ENCODE results near the gene CD302.
"Not testable (repeated sequence)": the region's sequence is repeated elsewhere in the genome, so short reads cannot be mapped to it uniquely, and the experiment has no call there.

Gene CD302

DNA sequence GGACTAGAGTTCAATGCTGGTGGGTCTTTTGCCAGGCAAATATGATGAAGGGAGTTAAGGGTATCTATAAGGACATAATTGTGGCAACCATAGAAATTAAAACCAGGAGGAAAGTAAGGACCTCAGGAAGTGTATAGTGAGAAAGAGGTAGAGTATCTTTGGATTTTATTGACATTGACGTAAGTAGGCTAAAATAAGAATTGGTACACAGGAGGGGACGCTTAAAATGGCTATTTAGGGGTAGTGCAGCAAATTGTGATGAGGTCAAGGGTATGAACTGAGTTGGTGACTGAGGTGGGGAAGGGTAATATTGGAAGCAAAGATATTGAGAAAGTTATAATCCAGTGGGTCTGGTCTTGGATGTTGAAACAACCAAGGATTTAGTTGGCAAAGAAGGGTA, 43.0 kb downstream of the CD302 start:
- no peak for TF ChIP-seq EZH2 (IDR thresholded peaks at IDR 0.05; ENCODE audit: borderline replicate concordance, low read depth, low read length, severe bottlenecking)
- TF ChIP-seq, protein P1, sequence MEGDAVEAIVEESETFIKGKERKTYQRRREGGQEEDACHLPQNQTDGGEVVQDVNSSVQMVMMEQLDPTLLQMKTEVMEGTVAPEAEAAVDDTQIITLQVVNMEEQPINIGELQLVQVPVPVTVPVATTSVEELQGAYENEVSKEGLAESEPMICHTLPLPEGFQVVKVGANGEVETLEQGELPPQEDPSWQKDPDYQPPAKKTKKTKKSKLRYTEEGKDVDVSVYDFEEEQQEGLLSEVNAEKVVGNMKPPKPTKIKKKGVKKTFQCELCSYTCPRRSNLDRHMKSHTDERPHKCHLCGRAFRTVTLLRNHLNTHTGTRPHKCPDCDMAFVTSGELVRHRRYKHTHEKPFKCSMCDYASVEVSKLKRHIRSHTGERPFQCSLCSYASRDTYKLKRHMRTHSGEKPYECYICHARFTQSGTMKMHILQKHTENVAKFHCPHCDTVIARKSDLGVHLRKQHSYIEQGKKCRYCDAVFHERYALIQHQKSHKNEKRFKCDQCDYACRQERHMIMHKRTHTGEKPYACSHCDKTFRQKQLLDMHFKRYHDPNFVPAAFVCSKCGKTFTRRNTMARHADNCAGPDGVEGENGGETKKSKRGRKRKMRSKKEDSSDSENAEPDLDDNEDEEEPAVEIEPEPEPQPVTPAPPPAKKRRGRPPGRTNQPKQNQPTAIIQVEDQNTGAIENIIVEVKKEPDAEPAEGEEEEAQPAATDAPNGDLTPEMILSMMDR (IDR thresholded peaks at IDR 0.05; ENCODE audit: borderline replicate concordance, extremely low read depth, low read length, poor library complexity, severe bottlenecking), result no peak
- no peak overlapping the region for H2AFZ ChIP-seq (ENCODE audit: low read depth, low read length)
- H4K20me1 ChIP-seq (ENCODE audit: insufficient read depth, low read length), result peaks cover 48% of the 10 kb centered on the region
- H3K4me1 ChIP-seq (ENCODE audit: insufficient read depth, low read length), result no peaks in the 10 kb centered on the region
- H3K4me2 ChIP-seq (ENCODE audit: insufficient read depth, low read length), result no peak overlapping the region
- peaks cover 95% of the 10 kb centered on the region for H3K36me3 ChIP-seq (ENCODE audit: insufficient read depth, low read length)
- H3K27me3 ChIP-seq (ENCODE audit: insufficient read depth, low read length, poor library complexity), result no peaks in the 10 kb centered on the region
- no peak for ATAC-seq (ENCODE audit: insufficient read depth, low read depth)
- H3K4me3 ChIP-seq (ENCODE audit: low read depth in 1 of 2, low read length in 2 of 2), result no peak overlapping the region
- DNase-seq, result no peak
- no peaks in the 10 kb centered on the region for H3K9me3 ChIP-seq (ENCODE audit: insufficient read depth, low read length, severe bottlenecking)
- no peak overlapping the region for H3K9ac ChIP-seq (ENCODE audit: low read depth, low read length)
- no peak overlapping the region for H3K27ac ChIP-seq (ENCODE audit: low read length)
- H3K79me2 ChIP-seq (ENCODE audit: insufficient read depth, low read length), result peaks cover 69% of the 10 kb centered on the region

DNA sequence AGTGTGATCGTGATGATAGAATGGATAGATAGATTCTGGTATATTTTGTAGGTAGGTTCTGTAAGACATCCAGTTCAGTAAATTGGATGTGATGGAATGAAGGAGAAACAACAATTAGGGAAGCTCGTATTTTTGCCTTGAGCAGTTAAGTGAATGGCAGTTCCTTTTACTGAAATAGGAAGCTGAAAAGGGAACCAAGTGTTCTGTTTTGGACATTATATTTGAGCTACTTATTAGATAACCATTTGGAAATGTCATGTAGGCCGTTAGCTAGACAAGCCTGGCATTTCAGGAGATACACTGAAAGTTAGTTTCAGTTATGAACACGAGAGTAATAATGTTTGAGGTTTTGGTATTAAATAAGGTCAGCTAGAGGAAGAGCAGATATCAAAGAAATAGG, 44.2 kb downstream of the CD302 start:
- Histone ChIP-seq H3K36me3 (ENCODE audit: insufficient read depth, low read length) (peaks cover 95% of the 10 kb centered on the region), H3K9me3 (ENCODE audit: insufficient read depth, low read length, severe bottlenecking) (no peaks in the 10 kb centered on the region), H4K20me1 (ENCODE audit: insufficient read depth, low read length) (peaks cover 48% of the 10 kb centered on the region), H2AFZ (ENCODE audit: low read depth, low read length) (no peak overlapping the region), H3K4me1 (ENCODE audit: insufficient read depth, low read length) (no peaks in the 10 kb centered on the region), H3K4me3 (ENCODE audit: low read depth in 1 of 2, low read length in 2 of 2) (no peak overlapping the region), H3K4me2 (ENCODE audit: insufficient read depth, low read length) (no peak overlapping the region), H3K9ac (ENCODE audit: low read depth, low read length) (no peak overlapping the region), H3K27ac (ENCODE audit: low read length) (no peak overlapping the region), H3K79me2 (ENCODE audit: insufficient read depth, low read length) (peaks cover 73% of the 10 kb centered on the region), H3K27me3 (ENCODE audit: insufficient read depth, low read length, poor library complexity) (no peaks in the 10 kb centered on the region)
- ATAC-seq (ENCODE audit: insufficient read depth, low read depth), result no peak
- TF ChIP-seq, protein P1 (IDR thresholded peaks at IDR 0.05; ENCODE audit: borderline replicate concordance, extremely low read depth, low read length, poor library complexity, severe bottlenecking), result no peak
- TF ChIP-seq EZH2 (IDR thresholded peaks at IDR 0.05; ENCODE audit: borderline replicate concordance, low read depth, low read length, severe bottlenecking), result no peak
- no peak for DNase-seq

DNA sequence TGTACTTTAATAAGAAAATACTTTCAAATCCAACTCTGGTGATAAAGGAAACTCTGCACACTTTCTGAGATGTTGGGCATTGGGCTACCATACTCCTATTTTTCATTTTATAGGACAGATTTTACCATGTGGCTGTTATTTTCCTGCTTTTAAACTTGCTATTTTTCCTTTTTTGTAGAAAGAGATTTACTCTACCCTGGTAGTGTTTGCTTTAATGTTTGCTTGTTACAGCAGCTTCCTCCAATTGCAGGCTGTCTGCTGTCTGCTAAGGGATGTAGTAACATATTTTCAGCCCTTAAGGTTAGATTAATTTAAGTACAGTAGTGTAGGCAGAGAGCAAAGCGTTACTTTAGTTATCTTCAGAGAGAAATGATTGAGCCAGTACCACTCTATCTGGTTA, 47.1 kb downstream of the CD302 start:
- Histone ChIP-seq H3K36me3 (ENCODE audit: insufficient read depth, low read length) (peaks cover 96% of the 10 kb centered on the region), H2AFZ (ENCODE audit: low read depth, low read length) (no peak overlapping the region), H3K9ac (ENCODE audit: low read depth, low read length) (no peak overlapping the region), H3K9me3 (ENCODE audit: insufficient read depth, low read length, severe bottlenecking) (no peaks in the 10 kb centered on the region), H3K27me3 (ENCODE audit: insufficient read depth, low read length, poor library complexity) (no peaks in the 10 kb centered on the region), H3K4me1 (ENCODE audit: insufficient read depth, low read length) (no peaks in the 10 kb centered on the region), H3K4me2 (ENCODE audit: insufficient read depth, low read length) (no peak overlapping the region), H4K20me1 (ENCODE audit: insufficient read depth, low read length) (peaks cover 36% of the 10 kb centered on the region), H3K4me3 (ENCODE audit: low read depth in 1 of 2, low read length in 2 of 2) (no peak overlapping the region), H3K27ac (ENCODE audit: low read length) (no peak overlapping the region), H3K79me2 (ENCODE audit: insufficient read depth, low read length) (peaks cover 88% of the 10 kb centered on the region)
- TF ChIP-seq, protein P1 (IDR thresholded peaks at IDR 0.05; ENCODE audit: borderline replicate concordance, extremely low read depth, low read length, poor library complexity, severe bottlenecking), result no peak
- no peak for TF ChIP-seq EZH2 (IDR thresholded peaks at IDR 0.05; ENCODE audit: borderline replicate concordance, low read depth, low read length, severe bottlenecking)
- DNase-seq (no peak), ATAC-seq (ENCODE audit: insufficient read depth, low read depth) (no peak)

DNA sequence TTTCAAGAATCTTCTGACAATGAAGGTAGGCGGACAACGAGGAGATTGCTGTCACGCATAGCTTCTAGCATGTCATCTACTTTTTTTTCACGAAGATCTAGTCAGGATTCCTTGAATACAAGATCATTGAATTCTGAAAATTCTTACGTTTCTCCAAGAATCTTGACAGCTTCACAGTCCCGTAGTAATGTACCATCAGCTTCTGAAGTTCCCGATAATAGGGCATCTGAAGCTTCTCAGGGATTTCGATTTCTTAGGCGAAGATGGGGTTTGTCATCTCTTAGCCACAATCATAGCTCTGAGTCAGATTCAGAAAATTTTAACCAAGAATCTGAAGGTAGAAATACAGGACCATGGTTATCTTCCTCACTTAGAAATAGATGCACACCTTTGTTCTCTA, 49.9 kb downstream of the CD302 start:
- H4K20me1 ChIP-seq (ENCODE audit: insufficient read depth, low read length), result peaks cover 26% of the 10 kb centered on the region; the same call in 1 of the 2 replicates
- no peak for TF ChIP-seq EZH2 (IDR thresholded peaks at IDR 0.05; ENCODE audit: borderline replicate concordance, low read depth, low read length, severe bottlenecking)
- TF ChIP-seq, protein P1 (IDR thresholded peaks at IDR 0.05; ENCODE audit: borderline replicate concordance, extremely low read depth, low read length, poor library complexity, severe bottlenecking), result no peak

DNA sequence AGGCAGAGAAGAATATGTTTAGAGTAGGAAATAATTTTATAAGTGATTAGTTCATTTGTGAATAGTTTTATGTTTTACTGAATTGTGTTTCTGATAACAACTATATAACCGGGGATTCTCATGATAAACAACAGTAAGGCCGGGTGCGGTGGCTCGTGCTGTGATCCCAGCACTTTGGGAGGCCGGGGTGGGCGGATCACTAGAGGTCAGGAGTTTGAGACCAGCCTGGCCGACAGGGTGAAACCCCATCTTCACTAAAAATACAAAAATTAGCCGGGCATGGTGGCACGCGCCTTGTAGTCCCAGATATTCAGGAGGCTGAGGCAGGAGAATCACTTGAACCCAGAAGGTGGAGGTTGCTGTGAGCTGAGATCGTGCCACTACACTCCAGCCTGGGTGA, 52.8 kb downstream of the CD302 start:
- not testable (repeated sequence) for H3K27ac ChIP-seq (ENCODE audit: low read length); DNase-seq; H3K9me3 ChIP-seq (ENCODE audit: insufficient read depth, low read length, severe bottlenecking); H3K9ac ChIP-seq (ENCODE audit: low read depth, low read length); H3K4me1 ChIP-seq (ENCODE audit: insufficient read depth, low read length); H3K4me2 ChIP-seq (ENCODE audit: insufficient read depth, low read length); H3K27me3 ChIP-seq (ENCODE audit: insufficient read depth, low read length, poor library complexity); H3K4me3 ChIP-seq (ENCODE audit: low read depth in 1 of 2, low read length in 2 of 2); H2AFZ ChIP-seq (ENCODE audit: low read depth, low read length); ATAC-seq (ENCODE audit: insufficient read depth, low read depth)
- H3K79me2 ChIP-seq (ENCODE audit: insufficient read depth, low read length), result peaks cover 88% of the 10 kb centered on the region
- peaks cover 94% of the 10 kb centered on the region for H3K36me3 ChIP-seq (ENCODE audit: insufficient read depth, low read length)
- H4K20me1 ChIP-seq (ENCODE audit: insufficient read depth, low read length), result peaks cover 24% of the 10 kb centered on the region; the same call in 1 of the 2 replicates

More for the DNA sequence above, 49.9 kb downstream of the CD302 start:
- Histone ChIP-seq H3K4me2 (ENCODE audit: insufficient read depth, low read length) (no peak overlapping the region), H3K36me3 (ENCODE audit: insufficient read depth, low read length) (peaks cover 93% of the 10 kb centered on the region), H3K4me1 (ENCODE audit: insufficient read depth, low read length) (no peaks in the 10 kb centered on the region), H3K9ac (ENCODE audit: low read depth, low read length) (no peak overlapping the region), H3K4me3 (ENCODE audit: low read depth in 1 of 2, low read length in 2 of 2) (no peak overlapping the region), H3K79me2 (ENCODE audit: insufficient read depth, low read length) (peaks cover 84% of the 10 kb centered on the region), H3K27ac (ENCODE audit: low read length) (no peak overlapping the region), H2AFZ (ENCODE audit: low read depth, low read length) (no peak overlapping the region), H3K27me3 (ENCODE audit: insufficient read depth, low read length, poor library complexity) (no peaks in the 10 kb centered on the region), H3K9me3 (ENCODE audit: insufficient read depth, low read length, severe bottlenecking) (no peaks in the 10 kb centered on the region)
- ATAC-seq (ENCODE audit: insufficient read depth, low read depth) (no peak), DNase-seq (no peak)

Data from DND-41 (cell line).